ENCODE measurements around the gene CNDP2.

DNA sequence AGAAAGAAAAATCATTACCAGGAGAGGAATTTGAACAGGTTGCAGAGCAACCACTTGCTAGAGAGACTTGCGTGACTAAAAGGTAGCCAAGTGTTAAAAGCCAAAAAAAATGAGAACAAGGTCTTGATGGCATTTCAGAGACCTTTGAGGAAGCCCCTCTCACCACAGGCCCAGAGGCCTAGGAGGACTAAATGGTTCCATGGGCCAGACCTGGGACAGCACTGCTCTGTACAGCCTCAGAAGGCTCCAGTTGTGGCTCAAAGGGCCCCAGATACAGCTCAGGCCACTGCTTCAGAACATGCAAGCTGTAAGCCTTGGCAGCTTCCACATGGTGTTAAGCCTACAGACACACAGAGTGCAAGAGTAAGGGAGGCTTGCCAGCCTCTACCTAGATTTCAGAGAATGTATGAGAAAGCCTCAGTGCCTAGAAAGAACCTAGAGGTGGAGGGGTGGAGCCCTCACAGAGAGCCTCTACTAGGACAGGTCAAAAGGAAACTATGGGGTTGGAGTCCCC lies 53.5 kb downstream of the CNDP2 start:
- TF ChIP-seq, protein P1, sequence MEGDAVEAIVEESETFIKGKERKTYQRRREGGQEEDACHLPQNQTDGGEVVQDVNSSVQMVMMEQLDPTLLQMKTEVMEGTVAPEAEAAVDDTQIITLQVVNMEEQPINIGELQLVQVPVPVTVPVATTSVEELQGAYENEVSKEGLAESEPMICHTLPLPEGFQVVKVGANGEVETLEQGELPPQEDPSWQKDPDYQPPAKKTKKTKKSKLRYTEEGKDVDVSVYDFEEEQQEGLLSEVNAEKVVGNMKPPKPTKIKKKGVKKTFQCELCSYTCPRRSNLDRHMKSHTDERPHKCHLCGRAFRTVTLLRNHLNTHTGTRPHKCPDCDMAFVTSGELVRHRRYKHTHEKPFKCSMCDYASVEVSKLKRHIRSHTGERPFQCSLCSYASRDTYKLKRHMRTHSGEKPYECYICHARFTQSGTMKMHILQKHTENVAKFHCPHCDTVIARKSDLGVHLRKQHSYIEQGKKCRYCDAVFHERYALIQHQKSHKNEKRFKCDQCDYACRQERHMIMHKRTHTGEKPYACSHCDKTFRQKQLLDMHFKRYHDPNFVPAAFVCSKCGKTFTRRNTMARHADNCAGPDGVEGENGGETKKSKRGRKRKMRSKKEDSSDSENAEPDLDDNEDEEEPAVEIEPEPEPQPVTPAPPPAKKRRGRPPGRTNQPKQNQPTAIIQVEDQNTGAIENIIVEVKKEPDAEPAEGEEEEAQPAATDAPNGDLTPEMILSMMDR (IDR thresholded peaks at IDR 0.05; ENCODE audit: low read depth, low read length, poor library complexity, severe bottlenecking): no peak
- no peak for TF ChIP-seq EZH2phosphoT487 (IDR thresholded peaks at IDR 0.05; ENCODE audit: borderline replicate concordance, low read length)

All from DOHH2 (cell line).